Raji (cell line): ENCODE results near the gene TMED5.

Experiments
- POLR2A ChIP-seq: IDR thresholded peaks from 2 replicates; pipeline ENCODE4 v1.6.1; 2011; ENCODE audit warnings: low read depth, low read length, control low read depth; ENCODE audit not compliant: insufficient read depth

Gene TMED5

DNA sequence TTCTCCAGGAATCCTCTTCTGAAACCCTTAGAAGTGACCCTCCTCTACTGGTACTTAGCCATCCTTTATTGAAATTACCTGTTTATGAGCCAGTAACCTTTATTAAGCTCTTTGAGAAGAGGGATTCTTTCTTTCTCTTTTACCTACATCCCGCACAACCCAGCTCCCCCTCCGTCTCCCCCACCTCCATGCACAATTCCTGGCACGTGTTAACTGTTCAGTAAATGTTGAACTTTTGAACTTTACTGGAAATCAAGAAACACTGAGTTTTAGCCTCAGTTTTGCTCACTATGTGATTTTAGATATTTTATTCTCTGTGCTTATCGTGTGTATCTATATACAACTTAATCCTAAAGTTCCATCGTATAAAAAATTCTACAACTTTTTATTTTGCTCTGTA lies 1.8 kb downstream of the TMED5 start:
- TF ChIP-seq POLR2A, result no peak

- TF ChIP-seq POLR2A, result no peak
These were observed 2.2 kb downstream of the TMED5 start for GRCh38 chr1:93177991-93178390.

- no peak for TF ChIP-seq POLR2A
These were observed 7.4 kb downstream of the TMED5 start for GRCh38 chr1:93172778-93173177.

- no peak for TF ChIP-seq POLR2A
These were observed 8.6 kb downstream of the TMED5 start for GRCh38 chr1:93171549-93172034.

- no peak for TF ChIP-seq POLR2A
These were observed 13.2 kb downstream of the TMED5 start for GRCh38 chr1:93167006-93167405.

- TF ChIP-seq POLR2A, result no peak
These were observed 15.4 kb downstream of the TMED5 start for GRCh38 chr1:93164816-93165215.

DNA sequence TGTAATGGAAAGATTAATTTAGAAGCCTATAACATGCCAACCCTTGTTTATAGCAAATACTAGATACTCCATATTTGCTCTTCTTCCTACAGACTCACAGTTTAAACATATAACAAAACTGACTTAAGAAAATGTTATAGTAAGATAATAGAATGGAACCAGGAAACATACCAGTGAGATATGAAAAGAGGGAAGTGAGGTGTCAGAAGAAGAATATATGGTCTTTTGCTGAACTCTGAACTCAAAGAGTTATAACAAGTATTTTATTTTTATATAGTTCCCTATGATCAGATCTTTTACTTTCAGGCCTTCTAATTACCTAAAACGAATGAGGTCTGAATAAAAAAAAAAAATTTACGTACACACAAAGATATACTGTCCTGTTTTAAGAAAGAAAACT lies 20.9 kb downstream of the TMED5 start:
- TF ChIP-seq POLR2A, result no peak

DNA sequence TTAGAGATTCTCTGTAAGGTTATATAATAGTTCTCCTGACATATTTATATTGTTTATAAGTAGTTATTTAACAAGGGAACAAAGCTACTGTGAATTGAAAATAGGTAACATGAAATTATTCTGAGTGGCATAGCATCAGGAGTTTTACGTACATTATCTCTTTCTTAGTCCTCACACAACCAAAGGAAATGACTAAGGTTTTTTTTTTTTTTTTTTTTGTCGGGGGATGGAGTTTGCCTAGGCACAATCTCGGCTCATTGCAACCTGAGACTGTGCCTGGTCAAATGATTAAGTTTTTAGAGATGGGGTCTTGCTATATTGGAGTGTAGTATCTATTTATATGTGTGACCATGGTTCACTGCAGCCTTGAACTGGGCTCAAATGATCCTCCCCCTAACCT lies 24.9 kb downstream of the TMED5 start:
- TF ChIP-seq POLR2A, result no peak

- no peak for TF ChIP-seq POLR2A
These were observed 25.3 kb downstream of the TMED5 start for GRCh38 chr1:93154898-93155297.

DNA sequence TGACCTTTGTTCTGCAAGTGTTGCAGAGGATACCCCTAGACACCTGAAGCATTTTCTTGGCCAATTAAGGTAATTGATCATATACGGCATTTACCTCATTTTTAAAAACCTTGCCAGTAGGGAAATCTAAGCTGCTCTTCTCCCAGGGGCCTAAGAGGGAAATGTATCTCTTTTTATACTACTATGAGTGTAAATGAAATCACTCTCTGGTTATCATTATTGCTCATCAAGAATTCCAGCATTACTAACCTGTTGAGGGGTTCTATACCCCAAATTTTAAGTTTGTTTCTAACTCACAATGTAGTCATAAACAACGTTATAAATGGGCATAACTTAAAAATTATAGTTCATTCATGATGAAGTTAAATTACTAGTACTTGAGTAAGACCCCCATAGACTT lies 27.4 kb downstream of the TMED5 start:
- no peak for TF ChIP-seq POLR2A

DNA sequence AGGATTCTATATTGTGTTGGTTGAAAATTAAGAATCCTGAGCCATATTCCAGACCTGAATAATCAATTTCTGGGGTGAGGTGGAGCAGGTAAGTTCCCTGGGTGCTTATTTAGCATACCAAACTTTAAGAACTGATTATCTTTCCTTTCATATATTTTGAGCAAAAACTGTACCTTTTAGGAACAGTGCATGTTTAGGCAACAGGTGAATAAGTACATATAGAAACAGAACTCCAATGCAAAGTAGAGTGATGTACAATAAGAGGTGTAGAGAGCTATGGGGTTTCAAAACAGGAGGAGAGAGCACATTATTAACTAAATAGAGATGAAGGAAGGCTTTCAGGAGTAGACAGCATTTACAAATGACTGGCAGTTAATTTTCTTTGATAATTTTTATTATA lies 28.7 kb downstream of the TMED5 start:
- no peak for TF ChIP-seq POLR2A

DNA sequence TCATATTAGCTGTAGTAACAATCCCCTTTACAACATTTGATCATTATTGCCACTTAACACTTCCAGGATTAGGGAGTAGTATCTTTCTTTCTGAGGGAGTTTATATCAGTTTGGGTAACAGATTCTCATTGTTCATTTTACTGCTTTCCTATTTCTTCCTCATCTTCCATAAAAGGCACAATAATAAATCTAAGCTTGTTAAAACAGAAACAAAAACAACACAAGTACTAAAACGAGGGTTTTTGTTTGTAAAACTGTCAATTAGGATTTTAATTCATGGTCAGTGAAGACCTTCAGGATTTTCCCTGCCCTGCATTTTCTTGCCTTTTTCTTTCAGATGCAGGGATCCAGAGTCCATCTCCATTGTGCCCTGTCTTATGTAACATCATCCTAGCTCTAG lies 29.5 kb downstream of the TMED5 start:
- no peak for TF ChIP-seq POLR2A

DNA sequence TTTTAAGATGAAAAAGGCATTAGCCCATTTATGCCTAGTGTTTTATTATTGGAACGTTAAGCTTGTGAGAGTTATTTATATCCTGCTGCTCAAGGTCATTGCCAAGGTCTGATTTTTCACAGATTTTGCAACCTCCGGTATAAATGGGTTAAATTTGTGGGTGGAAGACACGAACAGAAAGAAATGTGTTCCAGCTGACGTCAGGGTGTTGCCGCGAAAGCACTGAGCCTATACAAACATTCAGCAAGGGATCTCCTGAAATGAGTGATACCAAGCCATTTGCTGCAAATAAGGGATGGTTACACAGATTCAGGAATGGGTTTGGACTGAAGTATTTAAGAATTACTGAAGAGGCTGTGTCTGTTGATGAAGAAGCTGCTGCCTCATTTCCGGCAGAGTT lies 32.2 kb downstream of the TMED5 start:
- TF ChIP-seq POLR2A, result no peak

GRCh38 chr1:93143769-93144168 lies 36.4 kb downstream of the TMED5 start:
- TF ChIP-seq POLR2A, result no peak

DNA sequence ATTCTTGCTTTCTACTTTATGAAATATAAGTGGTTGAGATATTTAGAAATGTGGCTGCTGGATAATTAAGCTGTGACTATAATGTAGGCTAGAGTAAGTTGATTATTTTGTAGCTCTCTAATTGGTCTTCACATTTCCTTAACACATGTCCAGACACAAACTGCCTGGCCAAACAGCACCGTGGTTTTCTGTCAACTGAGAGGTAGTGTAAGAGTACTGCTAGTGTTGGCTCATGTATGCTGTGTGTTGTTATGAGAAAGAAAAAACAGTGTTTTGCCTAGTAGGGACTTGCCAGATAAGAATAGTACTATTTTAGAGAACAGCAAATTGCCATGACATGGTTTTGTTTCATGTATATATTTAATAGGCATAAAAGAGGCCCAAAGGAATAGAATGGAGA lies 37.1 kb downstream of the TMED5 start:
- no peak for TF ChIP-seq POLR2A

GRCh38 chr1:93142161-93142560 lies 38.1 kb downstream of the TMED5 start:
- no peak for TF ChIP-seq POLR2A

DNA sequence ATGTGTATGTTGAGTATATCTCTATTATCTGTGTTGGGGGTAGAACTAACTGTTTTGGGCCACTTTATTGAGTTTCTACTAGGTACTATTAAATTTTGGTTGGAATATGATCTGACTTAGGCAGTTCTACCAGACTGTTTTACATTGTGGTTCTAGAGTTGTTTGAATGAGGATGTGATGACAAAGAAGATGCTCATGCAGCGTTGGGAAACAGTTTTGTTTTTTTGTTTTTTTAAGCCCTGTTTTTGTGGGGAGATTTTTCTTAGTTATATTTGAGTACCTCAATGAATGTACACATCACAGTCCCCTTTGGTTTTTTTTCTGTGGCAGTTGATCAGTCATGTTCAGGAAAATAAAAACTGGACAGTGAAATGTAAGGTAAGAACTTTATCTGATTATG lies 40.1 kb downstream of the TMED5 start:
- TF ChIP-seq POLR2A, result no peak
